ENCODE data around the gene TMEM184B.
"Not testable (repeated sequence)": the region's sequence is repeated elsewhere in the genome, so short reads cannot be mapped to it uniquely, and the experiment has no call there.

TMEM184B gene

GRCh38 chr22:38249301-38249700, 23.5 kb downstream of the TMEM184B start:
- no peak for DNase-seq (ENCODE audit: low read depth)

- no peak for DNase-seq (ENCODE audit: low read depth)
Observed at GRCh38 chr22:38248280-38248679, 24.5 kb downstream of the TMEM184B start.

DNA sequence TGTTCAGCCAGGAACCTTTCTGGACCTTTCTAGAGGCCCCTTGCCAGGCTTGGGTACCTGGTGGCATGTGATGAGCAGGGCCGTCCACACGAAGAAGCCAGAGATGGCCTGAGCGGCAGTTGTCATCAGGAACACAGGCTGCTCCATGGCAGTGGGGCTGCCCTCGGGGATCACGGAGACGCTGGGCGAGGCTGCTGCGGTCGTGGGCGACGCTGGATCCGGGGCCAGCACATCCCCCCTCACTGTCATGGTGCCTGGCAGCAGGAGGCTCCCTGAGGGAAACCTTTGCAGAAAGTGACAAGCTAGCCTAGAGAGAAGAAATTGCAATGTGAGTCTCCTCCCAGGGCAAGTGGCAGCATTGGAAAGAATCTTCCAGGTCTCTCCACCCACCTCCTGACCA, 25.1 kb downstream of the TMEM184B start:
- no peak for DNase-seq (ENCODE audit: low read depth)

- DNase-seq (ENCODE audit: low read depth) = no peak
Observed at GRCh38 chr22:38246692-38247091, 26.1 kb downstream of the TMEM184B start.

DNA sequence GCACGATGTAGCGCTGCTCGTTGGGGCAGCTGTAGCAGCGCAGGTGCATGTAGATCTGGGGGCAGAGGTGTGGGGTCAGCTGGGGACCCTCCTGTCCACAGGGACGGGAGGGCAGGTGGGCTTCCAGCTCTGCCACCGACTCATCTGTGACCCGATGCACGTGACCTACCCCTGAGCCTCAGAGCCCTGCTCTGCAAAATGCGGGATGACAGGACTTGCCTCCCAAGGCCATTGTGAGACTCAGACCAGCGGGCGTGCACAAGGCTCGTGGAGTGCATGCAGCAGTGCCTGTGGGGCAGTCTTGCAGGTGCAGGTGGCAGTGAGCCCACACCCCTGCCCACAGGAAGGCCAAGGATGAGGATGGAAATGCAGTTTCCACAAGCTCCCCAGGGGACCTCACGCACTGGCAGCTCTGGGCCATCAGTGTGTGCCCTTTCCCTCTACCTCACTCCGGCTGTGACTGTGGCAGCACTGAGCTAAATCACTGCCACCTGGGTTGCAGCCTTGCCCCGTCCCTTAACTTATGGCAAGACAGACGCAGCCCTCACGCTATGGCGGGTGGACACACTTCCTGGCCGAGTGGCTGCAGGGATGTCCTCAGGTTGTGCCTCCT, 26.7 kb downstream of the TMEM184B start:
- no peak for DNase-seq (ENCODE audit: low read depth)

DNA sequence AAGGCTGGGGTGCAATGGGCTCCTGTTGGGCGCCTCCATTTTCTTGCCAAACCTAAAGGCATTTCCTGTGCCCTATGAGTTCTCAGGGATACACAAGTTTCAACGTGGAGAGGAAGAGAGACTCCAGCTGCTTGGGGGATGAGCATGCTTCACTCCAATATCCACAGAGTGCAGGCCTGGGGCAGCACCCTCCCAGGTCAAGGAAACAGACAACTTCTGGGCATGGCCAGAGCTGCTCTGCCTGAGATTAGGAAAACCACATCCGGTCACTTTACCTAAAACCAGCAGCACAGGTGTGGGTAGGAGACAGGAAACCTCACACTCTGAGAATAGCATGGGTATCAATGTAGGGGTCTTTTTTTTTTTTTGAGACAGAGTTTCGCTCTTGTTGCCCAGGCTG, 28.7 kb downstream of the TMEM184B start:
- DNase-seq (ENCODE audit: low read depth) = no peak

DNA sequence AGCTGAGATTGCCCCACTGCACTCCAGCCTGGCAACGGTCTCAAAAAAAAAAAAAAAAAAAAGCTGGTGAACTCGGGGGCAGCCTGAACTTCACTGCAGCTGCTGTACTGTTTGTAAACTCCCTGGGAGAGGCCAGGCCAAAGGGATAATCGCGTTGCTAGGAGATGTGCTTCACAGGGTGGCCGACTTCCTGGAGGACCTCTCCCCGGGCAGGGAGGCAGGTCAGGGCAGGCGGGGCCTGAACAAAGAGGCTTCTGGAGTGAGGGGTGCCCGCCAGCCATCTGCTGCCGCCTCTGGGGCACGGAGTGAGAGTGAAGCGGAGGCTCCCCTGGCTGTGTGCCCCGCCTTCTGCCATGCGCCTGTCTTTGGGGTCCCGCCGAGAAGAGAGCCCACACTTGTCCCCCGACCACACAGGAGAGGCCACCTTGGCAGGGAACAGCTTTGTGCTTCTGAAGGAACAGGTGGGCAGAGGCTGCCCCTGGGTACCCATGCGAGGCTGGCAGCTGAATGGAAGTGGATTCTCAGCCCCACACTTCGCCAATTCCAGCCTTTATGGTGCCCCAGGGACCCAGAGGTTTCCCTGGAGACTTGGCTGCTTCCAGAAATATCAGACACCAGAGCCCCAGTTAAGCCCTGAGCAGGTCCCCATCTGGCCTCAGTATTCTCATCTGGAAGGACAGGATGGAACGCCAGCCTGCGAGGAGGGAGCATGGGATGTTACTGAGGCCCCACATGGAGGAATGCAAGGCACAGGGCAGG, 29.6 kb downstream of the TMEM184B start:
- no peak for DNase-seq (ENCODE audit: low read depth)

GRCh38 chr22:38240734-38241252, 32.0 kb downstream of the TMEM184B start:
- DNase-seq (ENCODE audit: low read depth) = peak; percentile 96

GRCh38 chr22:38239101-38239761, 33.6 kb downstream of the TMEM184B start:
- peak; percentile 98 for DNase-seq (ENCODE audit: low read depth)

- DNase-seq (ENCODE audit: low read depth) = no peak
Observed at GRCh38 chr22:38238519-38239071, 34.2 kb downstream of the TMEM184B start.

DNA sequence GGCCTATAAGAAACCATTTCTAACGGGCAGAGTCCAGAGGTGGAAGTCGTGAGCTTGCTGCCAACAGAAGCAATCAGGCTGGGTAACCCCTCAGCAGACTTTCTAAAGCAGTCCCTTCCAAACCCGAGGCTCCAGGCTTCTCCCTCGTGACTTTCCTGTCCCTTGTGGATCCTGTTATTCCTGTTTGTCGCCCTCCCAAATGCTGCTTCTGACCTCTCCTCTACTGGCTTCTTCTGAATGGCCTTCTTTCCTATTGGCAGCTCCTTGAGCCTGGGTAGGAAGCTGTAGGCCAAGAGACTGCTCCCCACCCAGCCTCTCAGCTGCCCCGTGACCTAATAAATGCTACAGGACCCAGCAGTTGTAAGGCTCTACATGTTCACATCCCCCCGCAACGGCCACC, 36.0 kb downstream of the TMEM184B start:
- DNase-seq (ENCODE audit: low read depth) = no peak

DNA sequence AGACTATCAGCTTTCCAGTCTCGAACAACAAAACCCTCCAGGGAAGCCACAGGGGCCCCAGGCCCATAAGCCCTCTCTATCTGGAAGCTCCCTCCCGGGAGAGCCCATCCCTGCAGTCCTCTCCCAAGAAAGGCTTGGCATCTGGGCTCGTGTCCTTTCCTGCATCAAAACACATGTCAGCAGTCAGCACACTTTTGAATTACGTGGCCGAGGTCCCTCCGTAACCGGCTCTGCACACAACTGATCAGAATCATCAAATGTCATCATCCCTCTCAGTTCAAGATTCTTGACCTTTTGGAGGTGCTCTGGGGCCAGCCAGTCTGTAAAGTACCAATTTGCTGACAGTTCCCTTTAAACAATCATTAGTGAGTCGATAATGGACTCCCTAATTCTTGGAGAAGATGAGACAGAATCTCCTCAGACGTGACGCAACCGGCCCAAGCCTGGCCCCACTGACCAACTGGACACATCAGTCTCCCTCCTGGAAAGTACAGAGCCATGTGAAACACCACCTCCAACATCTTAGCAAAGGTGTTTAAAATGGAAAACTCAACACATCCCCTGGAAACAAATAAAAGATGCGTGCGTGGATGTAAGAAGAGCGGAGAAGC, 37.5 kb downstream of the TMEM184B start:
- DNase-seq (ENCODE audit: low read depth) = no peak

- not testable (repeated sequence) for DNase-seq (ENCODE audit: low read depth)
Observed at GRCh38 chr22:38233856-38234255, 39.0 kb downstream of the TMEM184B start.

DNA sequence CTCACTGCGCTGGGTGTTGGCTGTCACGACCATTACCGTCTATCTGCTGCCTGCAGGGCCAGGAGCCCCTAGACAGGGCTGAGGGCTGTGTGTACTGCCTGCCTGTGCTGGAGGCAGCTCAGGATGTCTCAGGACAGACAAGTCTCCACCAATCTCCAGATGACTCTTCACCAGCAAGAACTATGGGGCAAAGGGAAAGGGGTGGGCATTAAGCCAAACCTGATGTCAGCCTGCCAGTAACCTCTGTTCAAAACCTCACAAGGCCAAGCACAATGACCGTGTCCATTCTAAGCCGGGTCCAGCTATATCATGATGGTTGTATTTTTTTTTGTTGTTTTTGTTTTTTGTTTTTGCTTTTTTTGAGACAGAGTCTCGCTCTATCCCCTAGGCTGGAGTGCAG, 39.4 kb downstream of the TMEM184B start:
- DNase-seq (ENCODE audit: low read depth) = no peak

- no peak for DNase-seq (ENCODE audit: low read depth)
Observed at GRCh38 chr22:38232196-38232595, 40.6 kb downstream of the TMEM184B start.

GRCh38 chr22:38230916-38231315, 41.9 kb downstream of the TMEM184B start:
- DNase-seq (ENCODE audit: low read depth) = no peak

DNA sequence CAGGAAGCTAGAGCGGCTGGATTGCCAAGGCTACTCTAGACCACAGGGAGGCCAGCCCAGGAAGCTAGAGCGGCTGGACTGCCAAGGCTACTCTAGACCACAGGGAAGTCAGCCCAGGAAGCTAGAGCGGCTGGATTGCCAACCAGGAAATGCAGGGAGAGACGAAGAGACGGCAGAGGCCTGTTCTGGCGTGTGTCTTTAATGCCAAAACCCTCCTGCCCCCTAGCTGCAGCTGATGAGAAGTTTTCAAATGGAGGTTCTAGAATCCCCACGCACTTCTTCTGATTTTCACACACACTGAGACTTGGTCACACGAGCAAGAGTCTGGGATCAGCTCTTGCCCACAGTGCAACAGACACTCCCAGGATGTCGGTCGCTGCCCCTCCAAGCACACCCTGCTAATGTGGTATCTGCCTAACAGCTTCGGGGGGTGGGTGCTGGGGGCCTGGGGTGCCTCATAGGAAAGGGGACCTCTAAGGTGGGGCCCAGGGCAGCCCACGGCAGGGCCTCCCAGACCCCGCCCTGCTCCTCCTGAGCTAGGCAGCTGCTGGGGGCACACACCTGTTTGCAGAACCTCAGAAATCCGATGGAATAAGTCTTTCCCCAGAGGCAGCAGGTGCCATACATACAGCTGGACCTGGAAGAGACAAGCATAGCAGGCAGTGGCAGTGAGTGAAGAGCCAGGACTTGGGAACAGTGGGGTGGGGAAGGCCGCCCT, 42.5 kb downstream of the TMEM184B start:
- DNase-seq (ENCODE audit: low read depth) = no peak

DNA sequence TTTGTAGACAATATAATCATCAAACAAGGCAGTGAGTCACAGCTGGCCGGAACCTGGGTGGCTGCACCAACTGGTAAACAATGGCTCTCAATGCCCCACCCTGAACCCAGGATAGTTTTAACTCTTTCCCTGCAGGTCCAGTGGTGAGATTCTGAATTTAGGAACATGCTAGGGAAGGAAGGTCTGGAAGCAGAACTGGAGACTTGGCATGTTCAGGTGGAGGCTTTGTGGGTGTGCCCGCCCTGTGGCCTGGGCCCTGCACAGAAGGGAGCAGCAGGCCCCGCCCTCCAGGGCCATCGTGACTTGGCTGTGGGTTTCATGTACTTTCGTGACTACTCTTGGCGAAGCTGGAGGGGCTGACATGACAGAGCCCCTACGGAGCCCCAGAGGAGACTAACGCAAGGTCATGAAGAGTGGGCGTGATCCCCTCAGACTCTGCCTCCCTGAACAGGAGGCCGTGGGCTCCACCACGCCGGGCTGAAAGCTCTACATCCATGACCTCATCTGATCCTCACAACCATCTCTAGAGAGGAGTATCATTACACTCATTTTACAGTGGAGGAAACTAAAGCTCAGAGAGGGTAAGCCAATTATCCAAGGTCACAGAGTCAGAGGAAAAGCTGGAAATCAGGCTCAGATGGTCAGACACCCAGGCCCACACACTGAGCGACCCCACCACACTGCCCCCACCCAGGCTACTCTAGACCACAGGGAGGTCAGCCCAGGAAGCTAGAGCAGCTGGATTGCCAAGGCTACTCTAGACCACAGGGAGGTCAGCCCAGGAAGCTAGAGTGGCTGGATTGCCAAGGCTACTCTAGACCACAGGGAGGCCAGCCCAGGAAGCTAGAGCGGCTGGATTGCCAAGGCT, 43.7 kb downstream of the TMEM184B start:
- peak; percentile 84 for DNase-seq (ENCODE audit: low read depth)

- no peak for DNase-seq (ENCODE audit: low read depth)
Observed at GRCh38 chr22:38228326-38228872, 44.4 kb downstream of the TMEM184B start.
